ENCODE data around the gene CATSPERZ.

GRCh38 chr11:64299847-64300648 lies at the start of gene CATSPERZ:
- TF ChIP-seq, protein P1, sequence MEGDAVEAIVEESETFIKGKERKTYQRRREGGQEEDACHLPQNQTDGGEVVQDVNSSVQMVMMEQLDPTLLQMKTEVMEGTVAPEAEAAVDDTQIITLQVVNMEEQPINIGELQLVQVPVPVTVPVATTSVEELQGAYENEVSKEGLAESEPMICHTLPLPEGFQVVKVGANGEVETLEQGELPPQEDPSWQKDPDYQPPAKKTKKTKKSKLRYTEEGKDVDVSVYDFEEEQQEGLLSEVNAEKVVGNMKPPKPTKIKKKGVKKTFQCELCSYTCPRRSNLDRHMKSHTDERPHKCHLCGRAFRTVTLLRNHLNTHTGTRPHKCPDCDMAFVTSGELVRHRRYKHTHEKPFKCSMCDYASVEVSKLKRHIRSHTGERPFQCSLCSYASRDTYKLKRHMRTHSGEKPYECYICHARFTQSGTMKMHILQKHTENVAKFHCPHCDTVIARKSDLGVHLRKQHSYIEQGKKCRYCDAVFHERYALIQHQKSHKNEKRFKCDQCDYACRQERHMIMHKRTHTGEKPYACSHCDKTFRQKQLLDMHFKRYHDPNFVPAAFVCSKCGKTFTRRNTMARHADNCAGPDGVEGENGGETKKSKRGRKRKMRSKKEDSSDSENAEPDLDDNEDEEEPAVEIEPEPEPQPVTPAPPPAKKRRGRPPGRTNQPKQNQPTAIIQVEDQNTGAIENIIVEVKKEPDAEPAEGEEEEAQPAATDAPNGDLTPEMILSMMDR (IDR thresholded peaks at IDR 0.05) = no peak
- TF ChIP-seq POLR2A (IDR thresholded peaks at IDR 0.05) = no peak

All from lower leg skin (tissue), 3 donors.